Fibroblast of peridontal ligament (primary cell): ENCODE measurements around the gene SHD.
A peak's percentile ranks its signal among the peaks of the same experiment; 100 is the strongest.

Experiments
- DNase-seq: peaks from one replicate; pipeline ENCODE4 v3.0.0-alpha.2; 2010; ENCODE audit errors: extremely low read depth

SHD gene

DNA sequence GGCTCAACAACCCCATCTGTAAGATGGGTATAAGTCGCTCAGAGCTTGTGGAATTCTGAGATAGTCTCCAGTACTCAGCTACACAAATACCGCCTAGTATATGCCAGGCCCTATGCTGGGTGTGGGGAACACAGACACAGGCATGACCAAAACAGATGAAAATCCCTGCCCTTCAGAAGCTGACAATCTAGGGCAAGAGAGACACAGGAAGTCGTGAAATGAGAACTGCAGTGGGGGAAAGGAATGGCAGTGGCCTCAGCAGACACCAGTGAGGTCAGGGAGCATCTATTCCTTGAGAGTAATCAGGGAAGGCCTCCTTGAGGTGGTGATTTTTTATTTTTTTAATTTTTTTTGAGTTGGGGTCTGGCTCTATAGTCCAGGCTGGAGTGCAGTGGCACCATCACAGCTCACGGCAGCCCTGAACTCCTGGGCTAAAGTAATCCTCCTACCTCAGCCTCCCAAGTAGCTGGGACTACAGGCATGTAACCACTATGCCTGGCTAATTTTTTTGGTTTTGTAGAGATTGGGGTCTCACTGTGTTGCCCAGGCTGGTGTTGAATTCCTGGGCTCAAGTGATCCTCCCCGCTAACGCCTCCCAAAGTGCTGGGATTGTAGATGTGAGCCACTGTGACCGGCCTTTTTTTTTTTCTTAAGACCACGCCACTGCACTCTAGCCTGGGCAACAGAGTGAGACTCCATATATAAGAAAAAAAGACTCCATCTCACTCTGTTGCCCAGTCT, 19.9 kb downstream of the SHD start:
- no peak for DNase-seq

GRCh38 chr19:4300589-4300988, 21.5 kb downstream of the SHD start:
- no peak for DNase-seq

GRCh38 chr19:4301590-4302242, 22.6 kb downstream of the SHD start:
- no peak for DNase-seq

- no peak for DNase-seq
Measured at GRCh38 chr19:4302243-4302640, 23.2 kb downstream of the SHD start, which contains the start of gene TMIGD2. TSS of gene TMIGD2 (minus strand) at chr19:4302389. CDS start at chr19:4302385, 4 bp downstream.

- DNase-seq: no peak
Measured at GRCh38 chr19:4303819-4304537, 24.9 kb downstream of the SHD start.

- peak; percentile 27 for DNase-seq
Measured at GRCh38 chr19:4304538-4305256, 25.6 kb downstream of the SHD start, which contains the start of gene FSD1. TSS of gene FSD1 (plus strand) at chr19:4304598. CDS start at chr19:4304747, 149 bp downstream.

GRCh38 chr19:4305257-4305612, 26.2 kb downstream of the SHD start:
- DNase-seq: no peak

- DNase-seq: no peak
Measured at GRCh38 chr19:4305659-4306058, 26.6 kb downstream of the SHD start.

DNA sequence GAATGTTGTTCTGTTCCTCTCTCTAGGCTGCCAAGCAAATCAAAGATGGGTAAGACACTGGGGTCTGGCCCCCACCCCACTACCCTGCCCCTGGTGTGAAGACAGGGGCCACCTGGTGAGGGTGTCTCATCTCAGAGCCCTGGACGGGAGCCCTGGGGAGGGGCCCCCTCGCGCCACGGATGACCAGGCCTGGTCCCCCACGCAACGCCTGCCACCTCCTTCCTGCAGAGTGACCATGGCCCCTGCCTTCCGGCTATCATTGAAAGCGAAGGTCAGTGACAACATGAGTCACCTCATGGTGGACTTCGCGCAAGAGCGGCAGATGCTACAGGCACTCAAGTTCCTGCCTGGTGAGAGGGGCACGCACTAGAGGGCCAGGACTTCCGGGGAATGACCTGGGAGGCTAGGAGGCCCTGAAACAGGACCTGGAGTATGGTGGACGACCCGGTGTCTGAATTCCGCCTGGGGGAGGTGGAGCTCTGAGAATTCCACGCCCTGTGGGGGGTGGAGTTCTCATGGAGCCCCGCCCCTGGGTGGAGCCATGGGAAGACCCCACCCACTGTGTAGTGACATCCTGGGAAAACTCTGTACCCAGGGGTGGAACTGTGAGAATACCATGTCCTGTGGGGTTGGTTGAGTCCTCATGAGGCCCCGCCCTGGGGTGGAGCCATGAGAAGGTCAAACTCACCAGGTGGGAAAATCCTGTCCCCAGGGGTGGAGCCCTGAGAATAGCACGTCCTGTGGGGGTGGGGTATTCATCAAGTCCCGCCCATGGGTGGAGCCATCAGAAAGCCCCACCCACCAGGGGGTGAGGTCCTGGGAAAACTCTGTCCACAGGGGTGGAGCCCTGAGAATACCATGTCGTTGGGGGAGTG, 31.4 kb downstream of the SHD start:
- DNase-seq: no peak

DNA sequence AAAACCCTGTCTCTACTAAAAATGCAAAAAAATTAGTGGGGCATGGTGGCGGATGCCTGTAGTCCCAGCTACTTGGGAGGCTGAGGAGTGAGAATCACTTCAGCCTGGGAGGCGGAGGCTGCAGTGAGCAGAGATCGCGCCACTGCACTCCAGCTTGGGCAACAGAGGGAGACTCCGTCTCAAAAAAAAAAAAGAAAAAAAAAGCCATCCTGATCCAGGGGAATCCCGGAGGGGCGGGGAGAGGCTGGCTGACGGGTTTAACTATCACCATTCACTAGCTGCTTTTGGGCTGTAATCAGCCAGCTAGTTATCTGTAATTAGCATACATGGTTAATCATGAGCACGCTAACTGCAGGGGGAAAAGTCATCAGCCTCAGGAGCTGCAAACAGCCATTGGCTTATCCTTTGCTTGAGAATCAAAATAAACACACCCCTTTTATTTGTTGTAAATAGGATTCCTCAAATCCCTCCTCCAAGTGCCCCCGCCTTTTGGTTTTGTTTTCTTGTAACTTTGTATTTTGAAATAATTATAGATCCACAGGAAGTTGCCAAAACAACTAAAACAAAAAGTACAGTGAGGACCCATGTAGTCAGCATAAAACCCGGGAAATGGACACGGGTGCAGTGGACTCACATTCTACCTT, 34.9 kb downstream of the SHD start:
- no peak for DNase-seq

GRCh38 chr19:4316956-4317355, 37.9 kb downstream of the SHD start:
- no peak for DNase-seq

DNA sequence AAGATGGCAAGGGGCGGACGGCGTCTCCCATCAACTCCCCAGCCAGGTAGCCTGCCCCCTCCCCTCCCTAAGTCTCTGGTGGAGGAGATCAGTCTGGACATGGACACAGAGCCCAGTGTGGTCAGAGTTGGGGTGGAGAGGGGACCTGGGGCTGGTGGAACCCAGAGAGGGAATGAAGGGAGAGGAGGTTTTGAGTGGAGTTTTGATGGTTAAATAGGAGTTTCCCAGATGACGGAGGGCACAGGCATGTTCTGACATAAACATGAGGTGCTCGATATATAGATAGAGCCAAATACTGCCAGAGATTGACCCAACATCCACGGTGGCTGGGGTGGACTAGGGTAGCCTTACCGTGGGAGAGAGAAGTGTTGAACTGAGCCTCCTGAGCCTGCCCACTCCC, 39.4 kb downstream of the SHD start:
- no peak for DNase-seq

- no peak for DNase-seq
Measured at GRCh38 chr19:4319067-4319718, 40.1 kb downstream of the SHD start.

GRCh38 chr19:4320419-4320818, 41.4 kb downstream of the SHD start:
- DNase-seq: no peak

DNA sequence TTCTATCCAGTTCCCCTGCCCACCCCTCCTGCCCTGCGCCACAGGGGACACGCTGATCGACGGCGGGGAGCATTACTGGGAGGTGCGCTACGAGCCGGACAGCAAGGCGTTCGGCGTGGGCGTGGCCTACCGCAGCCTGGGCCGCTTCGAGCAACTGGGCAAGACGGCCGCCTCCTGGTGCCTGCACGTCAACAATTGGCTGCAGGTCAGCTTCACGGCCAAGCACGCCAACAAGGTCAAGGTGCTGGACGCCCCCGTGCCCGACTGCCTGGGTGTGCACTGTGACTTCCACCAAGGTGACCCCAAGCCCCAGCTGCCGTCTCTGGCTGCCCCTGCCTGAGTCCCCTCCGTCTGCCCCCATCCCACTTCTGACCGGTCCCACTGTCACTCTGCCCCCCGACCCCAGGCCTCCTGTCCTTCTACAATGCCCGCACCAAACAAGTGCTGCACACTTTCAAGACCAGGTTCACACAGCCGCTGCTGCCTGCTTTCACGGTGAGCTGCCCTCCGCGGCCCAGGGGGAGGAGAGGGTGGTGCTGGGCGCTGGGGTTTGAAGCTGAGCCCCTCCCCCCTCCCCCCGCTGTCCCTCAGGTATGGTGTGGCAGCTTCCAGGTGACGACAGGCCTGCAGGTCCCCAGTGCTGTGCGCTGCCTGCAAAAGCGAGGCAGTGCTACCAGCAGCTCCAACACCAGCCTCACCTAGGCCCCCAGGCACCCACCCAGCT, 44.0 kb downstream of the SHD start:
- no peak for DNase-seq

GRCh38 chr19:4323692-4324091, 44.6 kb downstream of the SHD start:
- no peak for DNase-seq

DNA sequence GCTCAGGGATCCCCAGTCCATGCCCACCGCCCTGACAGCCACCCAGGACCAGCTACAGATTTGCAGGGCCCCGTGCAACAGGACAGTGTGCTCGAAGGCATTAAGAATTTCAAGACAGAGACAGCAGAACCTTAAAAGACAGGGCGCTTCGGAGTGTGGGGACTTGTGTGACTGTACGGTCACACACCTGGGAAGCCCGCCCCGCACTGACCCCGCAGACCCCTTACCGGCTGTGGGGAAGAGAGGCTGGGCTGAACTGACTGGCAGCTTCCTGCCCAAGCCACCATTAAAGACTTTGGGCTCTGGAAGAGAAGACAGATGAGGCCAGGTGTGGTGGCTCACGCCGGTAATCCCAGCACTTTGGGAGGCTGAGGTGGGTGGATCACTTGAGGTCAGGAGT, 45.2 kb downstream of the SHD start:
- no peak for DNase-seq

GRCh38 chr19:4326215-4326836, 47.3 kb downstream of the SHD start:
- no peak for DNase-seq

DNA sequence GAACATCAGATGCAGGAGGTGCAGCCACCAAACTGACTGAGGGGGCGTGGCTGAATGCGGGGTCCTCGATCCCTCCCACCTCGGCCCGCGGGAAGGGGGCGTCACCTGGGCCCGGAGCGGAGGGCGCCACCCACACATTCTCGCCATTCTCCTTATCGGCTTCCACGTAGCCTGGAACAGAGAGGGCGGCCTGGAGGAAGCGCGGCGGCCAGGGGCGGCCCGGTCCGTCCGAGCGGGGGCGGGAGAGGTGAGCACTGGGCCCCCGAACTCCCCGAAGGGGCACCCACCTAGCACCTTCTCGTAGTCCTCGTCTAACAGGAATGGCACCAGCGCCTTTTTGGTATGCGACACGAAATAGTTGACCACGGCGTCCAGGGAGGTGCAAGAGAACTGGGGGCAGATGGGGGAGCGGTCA, 47.8 kb downstream of the SHD start:
- no peak for DNase-seq
